Stimulated activated naive CD4-positive, alpha-beta T cell (primary cell): ENCODE data around the gene PIP.
"Not testable (repeated sequence)": the region's sequence is repeated elsewhere in the genome, so short reads cannot be mapped to it uniquely, and the experiment has no call there.

Source experiments
- DNase-seq, 6 experiments: peaks; one replicate each; lab custom pipeline; 2025; lab: John Stamatoyannopoulos, UW

PIP gene, protein sequence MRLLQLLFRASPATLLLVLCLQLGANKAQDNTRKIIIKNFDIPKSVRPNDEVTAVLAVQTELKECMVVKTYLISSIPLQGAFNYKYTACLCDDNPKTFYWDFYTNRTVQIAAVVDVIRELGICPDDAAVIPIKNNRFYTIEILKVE

GRCh38 chr7:143131781-143132180 lies at the start of gene PIP:
TSS of gene PIP (plus strand) at chr7:143132077. CDS start at chr7:143132117, 40 bp downstream.
- DNase-seq = no peak

DNA sequence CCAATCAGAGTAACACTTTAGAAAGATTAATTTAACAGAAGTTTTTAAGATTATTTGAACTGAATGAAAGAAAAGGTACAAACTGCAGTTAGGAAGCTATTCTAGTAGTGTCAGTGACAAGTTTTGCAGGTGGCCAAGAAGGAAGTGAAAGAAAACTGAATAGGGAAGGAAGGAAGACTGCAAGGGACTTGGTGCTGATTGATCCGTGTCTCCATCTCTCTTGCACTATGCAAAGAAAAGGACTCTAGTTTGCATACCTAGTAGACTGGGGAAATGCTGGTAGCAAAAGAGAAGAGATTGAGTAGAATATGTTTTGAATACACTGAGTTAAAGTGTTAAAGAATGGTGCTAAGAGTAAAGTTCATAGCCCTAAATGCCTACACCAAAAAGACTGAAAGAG lies 46.8 kb upstream of the PIP start:
- no peak for DNase-seq

DNA sequence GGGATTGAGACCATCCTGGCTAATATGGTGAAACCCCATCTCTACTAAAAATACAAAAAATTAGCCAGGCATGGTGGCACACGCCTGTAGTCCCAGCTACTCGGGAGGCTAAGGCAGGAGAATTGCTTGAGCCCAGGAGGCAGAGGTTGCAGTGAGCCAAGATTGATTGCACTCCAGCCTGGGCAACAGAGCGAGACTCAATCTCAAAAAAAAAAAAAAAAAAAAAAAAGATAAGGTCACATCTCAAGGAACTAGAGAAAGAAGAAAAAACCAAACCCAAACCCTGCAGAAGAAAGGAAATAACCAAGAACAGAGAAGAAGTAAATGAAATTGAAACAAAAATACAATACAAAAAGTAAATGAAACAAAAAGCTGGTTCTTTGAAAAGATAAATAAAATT lies 46.3 kb upstream of the PIP start:
- DNase-seq = not testable (repeated sequence)

GRCh38 chr7:143088549-143089231 lies 43.2 kb upstream of the PIP start:
- not testable (repeated sequence) for DNase-seq

DNA sequence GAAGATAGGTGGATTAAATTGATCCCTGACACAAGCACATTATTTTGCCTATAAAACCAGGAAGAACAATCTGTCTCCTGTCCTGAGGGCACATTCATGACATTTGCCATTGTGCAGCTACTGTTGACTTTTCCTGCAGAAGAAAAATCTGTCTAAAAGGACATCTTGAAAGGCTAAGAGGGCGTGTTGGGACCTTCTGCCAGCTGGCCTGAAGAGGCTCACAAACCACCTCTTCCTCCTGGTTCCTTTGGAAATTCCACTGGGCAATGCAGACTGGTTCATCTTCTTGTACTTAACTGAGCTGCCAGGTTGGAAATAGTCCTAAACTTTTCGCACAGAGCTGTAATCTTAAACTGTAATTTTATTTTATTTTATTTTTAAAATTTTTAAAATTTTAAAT lies 35.7 kb upstream of the PIP start:
- DNase-seq = no peak

GRCh38 chr7:143099579-143099978 lies 32.3 kb upstream of the PIP start:
- DNase-seq = not testable (repeated sequence)

DNA sequence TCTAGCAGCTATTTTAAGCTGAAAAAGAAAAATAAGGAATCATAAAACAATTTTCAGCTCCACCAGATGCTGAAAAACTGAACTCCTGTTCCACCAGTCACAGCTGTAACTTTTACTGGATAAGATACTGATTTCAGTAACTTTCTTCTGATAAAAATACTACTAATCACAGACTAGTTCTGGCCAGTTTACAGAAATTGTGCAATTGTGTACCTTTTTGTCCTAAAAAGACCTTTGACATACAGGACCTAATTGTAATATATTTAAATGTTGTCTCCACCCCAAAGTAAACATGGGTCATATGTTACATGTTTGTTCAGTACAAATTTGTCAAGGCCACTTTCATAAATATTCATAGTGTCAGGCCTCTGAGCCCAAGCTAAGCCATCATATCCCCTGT lies 27.1 kb upstream of the PIP start:
- DNase-seq = no peak

GRCh38 chr7:143108019-143108418 lies 23.9 kb upstream of the PIP start:
- not testable (repeated sequence) for DNase-seq

- no peak for DNase-seq
Observed at GRCh38 chr7:143117395-143117794, 14.5 kb upstream of the PIP start.

DNA sequence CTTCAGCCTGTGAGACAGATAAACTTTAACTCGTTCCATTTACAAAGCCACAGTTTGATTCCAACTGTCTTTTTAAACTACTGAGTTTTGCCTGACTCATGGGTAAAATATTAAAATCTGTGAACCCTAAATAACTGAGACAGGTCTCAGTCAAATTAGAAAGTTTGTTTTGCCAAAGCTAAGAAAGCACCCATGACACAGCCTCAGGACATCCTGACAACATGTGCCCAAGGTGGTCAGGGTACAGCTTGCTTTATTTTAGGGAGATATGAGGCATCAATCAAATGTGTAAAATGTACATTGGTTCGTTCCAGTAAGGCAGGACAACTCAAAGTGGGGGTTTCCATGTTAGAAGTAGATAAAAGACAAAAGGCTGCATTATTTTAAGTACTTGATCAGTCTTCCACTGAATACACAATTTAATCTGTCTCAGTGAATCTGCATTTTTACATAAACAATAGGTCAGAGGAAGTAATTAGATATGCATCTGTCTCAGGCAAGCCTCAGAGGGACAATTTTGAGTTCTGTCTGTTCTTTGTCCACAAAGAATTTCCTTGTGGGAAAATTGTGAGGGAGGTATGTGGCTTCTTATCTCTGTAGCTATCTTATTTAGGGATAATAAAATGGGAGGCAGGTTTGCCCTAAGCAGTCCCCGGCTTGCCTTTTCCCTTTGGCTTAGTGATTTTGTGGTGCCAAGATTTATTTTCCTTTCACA lies 11.0 kb upstream of the PIP start:
- no peak for DNase-seq

DNA sequence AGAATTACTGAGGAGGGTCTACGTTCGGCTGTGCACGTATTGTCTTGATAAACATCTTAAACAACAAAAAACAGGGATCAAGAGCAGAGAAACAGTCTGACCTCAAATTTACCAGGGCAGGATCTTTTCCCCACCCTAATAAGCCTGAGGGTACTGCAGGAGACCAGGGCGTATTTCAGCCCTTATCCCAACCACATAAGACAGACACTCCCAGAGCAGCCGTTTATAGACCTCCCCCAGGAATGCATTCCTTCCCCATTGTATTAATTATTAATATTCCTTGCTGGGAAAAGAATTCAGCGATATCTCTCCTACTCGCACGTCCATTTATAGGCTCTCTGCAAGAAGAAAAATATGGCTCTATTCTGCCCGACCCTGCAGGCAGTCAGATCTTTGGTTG lies 8.6 kb upstream of the PIP start:
- DNase-seq = not testable (repeated sequence)

- no peak for DNase-seq
Observed at GRCh38 chr7:143126146-143126545, 5.7 kb upstream of the PIP start.

- DNase-seq = no peak
Observed at GRCh38 chr7:143129051-143129450, 2.8 kb upstream of the PIP start.

GRCh38 chr7:143129477-143129876 lies 2.4 kb upstream of the PIP start:
- no peak for DNase-seq

- DNase-seq = no peak
Observed at GRCh38 chr7:143130541-143130940, 1.3 kb upstream of the PIP start.

DNA sequence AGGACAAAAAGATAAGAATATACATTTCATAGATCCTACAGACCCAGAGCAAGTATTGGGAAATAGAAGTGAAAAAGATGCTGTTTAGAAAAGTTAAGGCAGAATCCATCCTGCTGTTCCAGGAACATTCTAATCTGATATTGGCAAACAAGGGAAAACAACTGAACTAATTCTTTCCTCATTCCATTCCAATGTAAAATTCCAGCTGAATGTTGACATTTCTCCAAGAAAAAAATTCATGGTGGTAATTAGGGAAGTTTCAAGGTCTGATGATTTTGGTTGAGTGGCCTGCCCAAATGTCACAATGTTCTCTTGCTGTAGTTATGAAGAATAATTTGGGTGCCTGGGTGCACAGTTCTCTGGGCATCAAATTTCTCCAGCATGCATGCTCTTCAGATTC lies 15.2 kb downstream of the PIP start:
- DNase-seq = no peak

DNA sequence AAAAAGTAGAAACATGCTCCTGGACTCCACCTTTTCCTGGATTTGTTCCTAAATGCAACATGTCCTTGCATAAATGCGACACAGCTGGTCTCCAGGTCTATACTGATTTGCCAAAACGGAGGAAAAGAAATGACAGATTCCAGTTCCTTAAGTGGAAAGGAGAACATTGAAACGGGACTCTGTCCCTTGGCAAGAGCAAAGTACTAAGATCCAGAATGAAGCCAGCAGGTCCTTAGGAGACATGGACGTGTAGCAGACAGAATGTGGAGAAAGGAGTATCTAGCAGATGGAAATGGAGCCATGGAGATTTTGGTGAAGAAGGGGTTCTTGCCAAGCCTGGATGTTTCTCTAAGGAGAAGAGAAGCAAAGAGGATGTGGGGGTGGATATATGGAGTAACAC lies 16.2 kb downstream of the PIP start:
- DNase-seq = no peak

- no peak for DNase-seq
Observed at GRCh38 chr7:143148651-143149050, 16.8 kb downstream of the PIP start.

DNA sequence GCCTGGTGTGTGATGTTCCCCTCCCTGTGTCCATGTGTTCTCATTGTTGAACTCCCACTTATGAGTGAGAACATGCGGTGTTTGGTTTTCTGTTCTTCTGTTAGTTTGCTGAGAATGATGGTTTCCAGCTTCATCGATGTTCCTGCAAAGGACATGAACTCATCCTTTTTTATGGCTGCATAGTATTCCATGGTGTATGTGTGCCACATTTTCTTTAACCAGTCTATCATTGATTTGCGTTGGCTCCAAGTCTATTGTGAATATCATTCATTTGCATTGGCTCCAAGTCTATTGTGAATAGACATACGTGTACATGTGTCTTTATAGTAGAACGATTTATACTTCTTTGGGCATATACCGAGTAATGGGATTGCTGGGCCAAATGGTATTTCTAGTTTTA lies 18.8 kb downstream of the PIP start:
- not testable (repeated sequence) for DNase-seq

- not testable (repeated sequence) for DNase-seq
Observed at GRCh38 chr7:143158617-143159016, 26.7 kb downstream of the PIP start.

- no peak for DNase-seq
Observed at GRCh38 chr7:143171697-143172096, 39.8 kb downstream of the PIP start.

DNA sequence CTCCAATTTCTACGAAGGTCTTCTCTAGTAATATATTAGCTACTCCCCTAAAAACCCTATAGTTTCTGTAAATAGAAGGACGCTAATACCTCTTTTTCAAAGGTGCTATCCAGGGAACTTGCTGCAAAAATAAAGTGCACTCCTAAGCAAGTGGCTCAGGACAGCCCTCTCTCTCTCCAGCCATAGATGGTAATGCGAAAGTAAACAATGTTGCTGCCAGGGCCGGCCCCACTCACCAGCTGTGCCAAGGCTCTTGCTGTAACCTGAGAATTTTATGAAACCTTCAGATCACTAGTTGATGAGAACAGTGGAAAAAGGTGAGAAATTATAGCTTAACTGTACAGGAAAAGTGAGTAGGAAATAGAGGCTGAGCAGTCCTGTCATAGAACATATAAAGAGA lies 40.5 kb downstream of the PIP start:
- no peak for DNase-seq

GRCh38 chr7:143176128-143176527 lies 44.3 kb downstream of the PIP start:
- DNase-seq = no peak
